Right lobe of liver (tissue), 4 donors: ENCODE data around the gene DYNLT2B.
"Not testable (repeated sequence)": the region's sequence is repeated elsewhere in the genome, so short reads cannot be mapped to it uniquely, and the experiment has no call there.

ENCODE experiments used
- CTCF ChIP-seq, 4 donors: fragments of 200-600 bp in 3 of 4; fragments of 450-650 bp in 1 of 4; IDR thresholded peaks; one replicate each; pipeline versions ENCODE4 v1.5.1 to v1.8.0; 2016 to 2022; ENCODE audit warnings: antibody characterized with exemption in 4 of 4, mild to moderate bottlenecking in 2 of 4
- POLR2A ChIP-seq: fragments of 450-650 bp; IDR thresholded peaks from one replicate; pipeline ENCODE4 v1.6.1; 2017; ENCODE audit warnings: antibody characterized with exemption, mild to moderate bottlenecking
- donor health status: DM: no; HTN: no; CAD: no.
- donor health status: DM: no; HTN: no; CAD: no.
- donor health status: DM: no; HTN: yes; CAD: no.

GRCh38 chr3:196316799-196317686, 997 bp downstream of the DYNLT2B start:
- TF ChIP-seq CTCF (IDR thresholded peaks at IDR 0.05); POLR2A: not testable (repeated sequence)
